Tibial nerve (tissue), 4 donors: ENCODE data around the gene CTNNA3.

Source experiments
- EP300 ChIP-seq, 2 donors: sonication (generic); formaldehyde crosslinking; IDR thresholded peaks; one replicate each; pipeline ENCODE4 v1.6.1; 2017; ENCODE audit warnings: antibody characterized with exemption in 2 of 2, mild to moderate bottlenecking in 1 of 2
- TF ChIP-seq, protein P1 (sequence below), 5 experiments: fragments of 200-600 bp in 3 of 5; fragments of 450-650 bp in 2 of 5; sonication (generic) in 3 of 5; IDR thresholded peaks; one replicate each; pipeline ENCODE4 v1.5.1; 2016 to 2019; ENCODE audit warnings: antibody characterized with exemption in 5 of 5, mild to moderate bottlenecking in 3 of 5, moderate library complexity in 2 of 5

DNA sequence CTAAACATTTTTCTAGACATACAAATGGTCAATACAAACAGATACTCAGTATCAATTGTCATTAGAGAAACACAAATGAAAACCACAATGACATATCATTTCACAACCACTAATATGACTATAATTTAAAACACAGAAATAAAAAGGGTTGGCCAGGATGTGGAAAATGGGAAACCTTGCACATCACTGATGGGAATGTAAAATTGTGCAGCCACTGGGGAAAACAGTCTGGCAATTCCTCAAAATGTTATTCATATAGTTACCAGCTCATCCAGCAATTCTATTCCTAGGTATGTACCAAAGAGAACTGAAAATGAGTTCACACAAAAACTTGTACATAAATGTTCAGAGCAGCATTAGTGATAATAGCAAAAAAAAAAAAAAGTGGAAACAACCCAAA is 876.3 kb downstream of the CTNNA3 start:
- TF ChIP-seq, protein P1, sequence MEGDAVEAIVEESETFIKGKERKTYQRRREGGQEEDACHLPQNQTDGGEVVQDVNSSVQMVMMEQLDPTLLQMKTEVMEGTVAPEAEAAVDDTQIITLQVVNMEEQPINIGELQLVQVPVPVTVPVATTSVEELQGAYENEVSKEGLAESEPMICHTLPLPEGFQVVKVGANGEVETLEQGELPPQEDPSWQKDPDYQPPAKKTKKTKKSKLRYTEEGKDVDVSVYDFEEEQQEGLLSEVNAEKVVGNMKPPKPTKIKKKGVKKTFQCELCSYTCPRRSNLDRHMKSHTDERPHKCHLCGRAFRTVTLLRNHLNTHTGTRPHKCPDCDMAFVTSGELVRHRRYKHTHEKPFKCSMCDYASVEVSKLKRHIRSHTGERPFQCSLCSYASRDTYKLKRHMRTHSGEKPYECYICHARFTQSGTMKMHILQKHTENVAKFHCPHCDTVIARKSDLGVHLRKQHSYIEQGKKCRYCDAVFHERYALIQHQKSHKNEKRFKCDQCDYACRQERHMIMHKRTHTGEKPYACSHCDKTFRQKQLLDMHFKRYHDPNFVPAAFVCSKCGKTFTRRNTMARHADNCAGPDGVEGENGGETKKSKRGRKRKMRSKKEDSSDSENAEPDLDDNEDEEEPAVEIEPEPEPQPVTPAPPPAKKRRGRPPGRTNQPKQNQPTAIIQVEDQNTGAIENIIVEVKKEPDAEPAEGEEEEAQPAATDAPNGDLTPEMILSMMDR (IDR thresholded peaks at IDR 0.05): no peak
- TF ChIP-seq EP300 (IDR thresholded peaks at IDR 0.05): no peak
